Thyroid gland (tissue), 4 donors: Measurements from ENCODE around the gene USP34.
"Not testable (repeated sequence)": the region's sequence is repeated elsewhere in the genome, so short reads cannot be mapped to it uniquely, and the experiment has no call there.

Experiments
- CTCF ChIP-seq, 6 experiments: fragments of 200-600 bp in 3 of 6; fragments of 450-650 bp in 3 of 6; sonication (generic) in 3 of 6; IDR thresholded peaks; one replicate each; pipeline ENCODE4 v1.5.1; 2016 to 2019; ENCODE audit warnings: antibody characterized with exemption in 6 of 6, mild to moderate bottlenecking in 2 of 6, inconsistent platforms in 1 of 6, moderate library complexity in 1 of 6
- POLR2A ChIP-seq, 2 donors: fragments of 450-650 bp; IDR thresholded peaks; one replicate each; pipeline ENCODE4 v1.6.1; 2017; ENCODE audit warnings: antibody characterized with exemption in 2 of 2, mild to moderate bottlenecking in 2 of 2, moderate library complexity in 1 of 2

GRCh38 chr2:61380882-61381197, 90.0 kb downstream of the USP34 start:
- not testable (repeated sequence) for TF ChIP-seq CTCF, POLR2A (IDR thresholded peaks at IDR 0.05)
